ENCODE data around the gene SPATA20.
A peak's percentile ranks its signal among the peaks of the same experiment; 100 is the strongest.

Gene SPATA20

DNA sequence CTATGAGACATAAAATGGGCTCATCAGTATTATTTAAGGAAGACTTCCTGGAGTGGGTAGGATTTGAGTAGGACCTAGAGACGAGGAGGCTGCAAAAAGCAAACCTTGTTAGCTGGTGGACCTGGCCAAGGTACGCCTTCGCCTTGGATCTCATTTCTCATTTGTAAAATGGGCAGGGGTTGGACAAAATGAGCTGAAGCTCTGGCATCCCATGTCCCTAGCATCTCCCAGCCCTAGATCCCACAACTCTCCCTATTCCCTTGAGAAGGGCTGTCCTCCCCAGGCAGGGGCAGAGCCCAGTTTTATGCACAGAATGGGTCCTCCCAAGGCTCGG is 306 bp upstream of the SPATA20 start (continued):
- TF ChIP-seq, protein P1, sequence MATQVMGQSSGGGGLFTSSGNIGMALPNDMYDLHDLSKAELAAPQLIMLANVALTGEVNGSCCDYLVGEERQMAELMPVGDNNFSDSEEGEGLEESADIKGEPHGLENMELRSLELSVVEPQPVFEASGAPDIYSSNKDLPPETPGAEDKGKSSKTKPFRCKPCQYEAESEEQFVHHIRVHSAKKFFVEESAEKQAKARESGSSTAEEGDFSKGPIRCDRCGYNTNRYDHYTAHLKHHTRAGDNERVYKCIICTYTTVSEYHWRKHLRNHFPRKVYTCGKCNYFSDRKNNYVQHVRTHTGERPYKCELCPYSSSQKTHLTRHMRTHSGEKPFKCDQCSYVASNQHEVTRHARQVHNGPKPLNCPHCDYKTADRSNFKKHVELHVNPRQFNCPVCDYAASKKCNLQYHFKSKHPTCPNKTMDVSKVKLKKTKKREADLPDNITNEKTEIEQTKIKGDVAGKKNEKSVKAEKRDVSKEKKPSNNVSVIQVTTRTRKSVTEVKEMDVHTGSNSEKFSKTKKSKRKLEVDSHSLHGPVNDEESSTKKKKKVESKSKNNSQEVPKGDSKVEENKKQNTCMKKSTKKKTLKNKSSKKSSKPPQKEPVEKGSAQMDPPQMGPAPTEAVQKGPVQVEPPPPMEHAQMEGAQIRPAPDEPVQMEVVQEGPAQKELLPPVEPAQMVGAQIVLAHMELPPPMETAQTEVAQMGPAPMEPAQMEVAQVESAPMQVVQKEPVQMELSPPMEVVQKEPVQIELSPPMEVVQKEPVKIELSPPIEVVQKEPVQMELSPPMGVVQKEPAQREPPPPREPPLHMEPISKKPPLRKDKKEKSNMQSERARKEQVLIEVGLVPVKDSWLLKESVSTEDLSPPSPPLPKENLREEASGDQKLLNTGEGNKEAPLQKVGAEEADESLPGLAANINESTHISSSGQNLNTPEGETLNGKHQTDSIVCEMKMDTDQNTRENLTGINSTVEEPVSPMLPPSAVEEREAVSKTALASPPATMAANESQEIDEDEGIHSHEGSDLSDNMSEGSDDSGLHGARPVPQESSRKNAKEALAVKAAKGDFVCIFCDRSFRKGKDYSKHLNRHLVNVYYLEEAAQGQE (tag by site-specific recombination; IDR thresholded peaks at IDR 0.05): 0 out of 2 replicates have a peak, but pooled peaks have one; percentile 16
- TF ChIP-seq ZNF585B (tag by site-specific recombination; IDR thresholded peaks at IDR 0.05): no peak

DNA sequence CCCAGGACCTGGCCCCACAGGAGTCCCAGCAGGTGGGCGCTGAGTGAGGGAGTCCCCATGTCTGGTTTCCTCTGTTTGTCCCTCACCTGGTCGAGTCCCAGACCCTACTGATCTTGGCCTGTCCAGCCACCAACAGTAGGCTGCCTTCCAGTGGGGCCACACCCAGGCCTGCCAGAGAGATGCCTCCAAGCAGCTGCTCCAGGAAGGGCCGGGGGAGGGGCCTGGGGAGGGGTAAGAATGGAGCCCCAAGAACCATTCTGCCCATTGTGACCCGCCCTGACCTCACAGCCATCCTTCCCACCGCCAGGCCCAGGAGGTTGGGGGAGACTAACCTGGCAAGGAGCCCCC is 736 bp downstream of the SPATA20 start:
- Histone ChIP-seq H3K9me3 (ENCODE audit: control insufficient read depth, insufficient read depth, low read depth, low read length) (no peaks in the 10 kb centered on the region), H3K4me1 (ENCODE audit: control insufficient read depth, insufficient read depth, low read length) (peaks cover 11% of the 10 kb centered on the region), H3K4me3 (ENCODE audit: low read depth, low read length) (no peak overlapping the region), H3K27ac (ENCODE audit: extremely low read depth, low read depth, low read length) (peak overlapping the region; percentile 73), H3K36me3 (ENCODE audit: control insufficient read depth in 2 of 2, insufficient read depth in 1 of 2, low read length in 2 of 2) (peaks cover 0 to 21% of the 10 kb centered on the region in 2 experiments; a peak in 2 of 3 replicates)
- no peak for TF ChIP-seq ZNF239 (tag by site-specific recombination; IDR thresholded peaks at IDR 0.05)
- TF ChIP-seq SP2 (tag by site-specific recombination; IDR thresholded peaks at IDR 0.05): no peak
- peak; percentile 33 for TF ChIP-seq GLIS1 (tag by site-specific recombination; IDR thresholded peaks at IDR 0.05)
- TF ChIP-seq, protein P2, sequence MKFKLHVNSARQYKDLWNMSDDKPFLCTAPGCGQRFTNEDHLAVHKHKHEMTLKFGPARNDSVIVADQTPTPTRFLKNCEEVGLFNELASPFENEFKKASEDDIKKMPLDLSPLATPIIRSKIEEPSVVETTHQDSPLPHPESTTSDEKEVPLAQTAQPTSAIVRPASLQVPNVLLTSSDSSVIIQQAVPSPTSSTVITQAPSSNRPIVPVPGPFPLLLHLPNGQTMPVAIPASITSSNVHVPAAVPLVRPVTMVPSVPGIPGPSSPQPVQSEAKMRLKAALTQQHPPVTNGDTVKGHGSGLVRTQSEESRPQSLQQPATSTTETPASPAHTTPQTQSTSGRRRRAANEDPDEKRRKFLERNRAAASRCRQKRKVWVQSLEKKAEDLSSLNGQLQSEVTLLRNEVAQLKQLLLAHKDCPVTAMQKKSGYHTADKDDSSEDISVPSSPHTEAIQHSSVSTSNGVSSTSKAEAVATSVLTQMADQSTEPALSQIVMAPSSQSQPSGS (tag by site-specific recombination; IDR thresholded peaks at IDR 0.05; ENCODE audit: low read depth): no peak
- no peak for TF ChIP-seq ZSCAN23 (tag by site-specific recombination; IDR thresholded peaks at IDR 0.05)
- TF ChIP-seq, protein P3, sequence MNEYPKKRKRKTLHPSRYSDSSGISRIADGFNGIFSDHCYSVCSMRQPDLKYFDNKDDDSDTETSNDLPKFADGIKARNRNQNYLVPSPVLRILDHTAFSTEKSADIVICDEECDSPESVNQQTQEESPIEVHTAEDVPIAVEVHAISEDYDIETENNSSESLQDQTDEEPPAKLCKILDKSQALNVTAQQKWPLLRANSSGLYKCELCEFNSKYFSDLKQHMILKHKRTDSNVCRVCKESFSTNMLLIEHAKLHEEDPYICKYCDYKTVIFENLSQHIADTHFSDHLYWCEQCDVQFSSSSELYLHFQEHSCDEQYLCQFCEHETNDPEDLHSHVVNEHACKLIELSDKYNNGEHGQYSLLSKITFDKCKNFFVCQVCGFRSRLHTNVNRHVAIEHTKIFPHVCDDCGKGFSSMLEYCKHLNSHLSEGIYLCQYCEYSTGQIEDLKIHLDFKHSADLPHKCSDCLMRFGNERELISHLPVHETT (tag by site-specific recombination; IDR thresholded peaks at IDR 0.05): no peak
- TF ChIP-seq ZNF341 (tag by site-specific recombination; IDR thresholded peaks at IDR 0.05; ENCODE audit: low read depth): no peak
- POLR2A ChIA-PET: interaction anchor here (0.6 to 1.4 kb wide), 3 partner anchors 12 to 77 kb away, joined by 3 to 4 read pairs (median 4); partner anchors contain the start of gene CACNA1G
- CTCF ChIA-PET: interaction anchor here (0.6 to 7.4 kb wide), 9 partner anchors 46 to 830 kb away, joined by 3 to 231 read pairs (median 4); no protein-coding TSS in a partner anchor

DNA sequence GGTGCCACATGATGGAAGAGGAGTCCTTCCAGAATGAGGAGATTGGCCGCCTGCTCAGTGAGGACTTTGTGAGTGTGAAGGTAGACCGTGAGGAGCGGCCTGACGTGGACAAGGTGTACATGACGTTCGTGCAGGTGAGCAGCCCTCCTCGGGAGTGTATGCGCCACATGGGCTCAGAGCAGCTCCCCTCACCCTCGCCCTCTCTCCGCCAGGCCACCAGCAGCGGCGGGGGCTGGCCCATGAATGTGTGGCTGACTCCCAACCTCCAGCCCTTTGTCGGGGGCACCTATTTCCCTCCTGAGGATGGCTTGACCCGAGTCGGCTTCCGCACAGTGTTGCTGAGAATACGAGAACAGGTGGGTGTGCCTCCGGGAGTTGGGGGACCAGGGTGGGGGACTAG is 1.9 kb downstream of the SPATA20 start:
- Histone ChIP-seq H3K36me3 (ENCODE audit: control insufficient read depth in 2 of 2, insufficient read depth in 1 of 2, low read length in 2 of 2) (peaks cover 0 to 21% of the 10 kb centered on the region in 2 experiments; a peak in 2 of 3 replicates), H3K9me3 (ENCODE audit: control insufficient read depth, insufficient read depth, low read depth, low read length) (no peaks in the 10 kb centered on the region), H3K4me3 (ENCODE audit: low read depth, low read length) (no peak overlapping the region), H3K4me1 (ENCODE audit: control insufficient read depth, insufficient read depth, low read length) (peaks cover 8% of the 10 kb centered on the region), H3K27ac (ENCODE audit: extremely low read depth, low read depth, low read length) (no peak overlapping the region)
- ChIA-PET POLR2A (interaction anchor here (0.6 to 2.5 kb wide), 3 partner anchors 11 to 77 kb away, joined by 3 to 13 read pairs (median 4); partner anchors contain the start of gene CACNA1G), CTCF (interaction anchor here (0.7 to 7.4 kb wide), 6 partner anchors 78 to 292 kb away, joined by 3 to 231 read pairs (median 30); no protein-coding TSS in a partner anchor)
- TF ChIP-seq ZNF184 (tag by site-specific recombination; IDR thresholded peaks at IDR 0.05): no peak
- TF ChIP-seq, protein P4, sequence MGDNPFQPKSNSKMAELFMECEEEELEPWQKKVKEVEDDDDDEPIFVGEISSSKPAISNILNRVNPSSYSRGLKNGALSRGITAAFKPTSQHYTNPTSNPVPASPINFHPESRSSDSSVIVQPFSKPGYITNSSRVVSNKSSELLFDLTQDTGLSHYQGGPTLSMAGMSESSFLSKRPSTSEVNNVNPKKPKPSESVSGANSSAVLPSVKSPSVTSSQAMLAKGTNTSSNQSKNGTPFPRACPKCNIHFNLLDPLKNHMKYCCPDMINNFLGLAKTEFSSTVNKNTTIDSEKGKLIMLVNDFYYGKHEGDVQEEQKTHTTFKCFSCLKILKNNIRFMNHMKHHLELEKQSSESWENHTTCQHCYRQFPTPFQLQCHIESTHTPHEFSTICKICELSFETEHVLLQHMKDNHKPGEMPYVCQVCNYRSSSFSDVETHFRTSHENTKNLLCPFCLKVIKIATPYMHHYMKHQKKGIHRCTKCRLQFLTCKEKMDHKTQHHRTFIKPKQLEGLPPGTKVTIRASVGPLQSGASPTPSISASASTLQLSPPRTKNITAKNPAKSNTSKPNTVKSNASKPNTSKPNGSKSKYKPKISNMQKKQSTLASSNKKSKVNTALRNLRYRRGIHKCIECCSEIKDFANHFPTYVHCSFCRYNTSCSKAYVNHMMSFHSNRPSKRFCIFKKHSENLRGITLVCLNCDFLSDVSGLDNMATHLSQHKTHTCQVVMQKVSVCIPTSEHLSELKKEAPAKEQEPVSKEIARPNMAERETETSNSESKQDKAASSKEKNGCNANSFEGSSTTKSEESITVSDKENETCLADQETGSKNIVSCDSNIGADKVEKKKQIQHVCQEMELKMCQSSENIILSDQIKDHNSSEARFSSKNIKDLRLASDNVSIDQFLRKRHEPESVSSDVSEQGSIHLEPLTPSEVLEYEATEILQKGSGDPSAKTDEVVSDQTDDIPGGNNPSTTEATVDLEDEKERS (tag by site-specific recombination; IDR thresholded peaks at IDR 0.05): no peak
- TF ChIP-seq ZNF548 (tag by site-specific recombination; IDR thresholded peaks at IDR 0.05): no peak
- no peak for TF ChIP-seq ZNF785 (tag by site-specific recombination; IDR thresholded peaks at IDR 0.05)
- TF ChIP-seq ZNF529 (tag by site-specific recombination; IDR thresholded peaks at IDR 0.05; ENCODE audit: insufficient replicate concordance): no peak
- no peak for TF ChIP-seq ZBTB8A (tag by site-specific recombination; IDR thresholded peaks at IDR 0.05)
- no peak for TF ChIP-seq ZNF335 (tag by site-specific recombination; conservative IDR thresholded peaks at IDR 0.05)
- no peak for TF ChIP-seq ZNF560 (tag by site-specific recombination; IDR thresholded peaks at IDR 0.05; ENCODE audit: borderline replicate concordance)
- TF ChIP-seq ZNF677 (tag by site-specific recombination; IDR thresholded peaks at IDR 0.05): no peak
- TF ChIP-seq ZEB2 (tag by site-specific recombination; IDR thresholded peaks at IDR 0.05): no peak
- TF ChIP-seq ZNF211 (tag by site-specific recombination; IDR thresholded peaks at IDR 0.05; ENCODE audit: low read depth): no peak
- TF ChIP-seq ZBTB1 (tag by site-specific recombination; IDR thresholded peaks at IDR 0.05): no peak
- TF ChIP-seq, protein P5, sequence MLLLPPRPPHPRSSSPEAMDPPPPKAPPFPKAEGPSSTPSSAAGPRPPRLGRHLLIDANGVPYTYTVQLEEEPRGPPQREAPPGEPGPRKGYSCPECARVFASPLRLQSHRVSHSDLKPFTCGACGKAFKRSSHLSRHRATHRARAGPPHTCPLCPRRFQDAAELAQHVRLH (tag by site-specific recombination; IDR thresholded peaks at IDR 0.05): no peak
- no peak for TF ChIP-seq ZNF138 (tag by site-specific recombination; IDR thresholded peaks at IDR 0.05; ENCODE audit: borderline replicate concordance)

Data from HEK293 (cell line).